ENCODE data around the gene WDR31.

WDR31 gene

GRCh38 chr9:113363336-113363735 lies 23.3 kb upstream of the WDR31 start:
- no peak overlapping the region for H3K4me3 ChIP-seq (ENCODE audit: low read depth, low read length)
- no peak for TF ChIP-seq CTCF (IDR thresholded peaks at IDR 0.05; ENCODE audit: control insufficient read depth, extremely low read depth, insufficient read depth)
- no peak for DNase-seq (ENCODE audit: low read depth)

GRCh38 chr9:113361304-113362018 lies 21.4 kb upstream of the WDR31 start:
- TF ChIP-seq CTCF (IDR thresholded peaks at IDR 0.05; ENCODE audit: control insufficient read depth, extremely low read depth, insufficient read depth): no peak
- DNase-seq (ENCODE audit: low read depth): no peak
- H3K4me3 ChIP-seq (ENCODE audit: low read depth, low read length): no peak overlapping the region

- no peak for DNase-seq (ENCODE audit: low read depth)
- no peak for TF ChIP-seq CTCF (IDR thresholded peaks at IDR 0.05; ENCODE audit: control insufficient read depth, extremely low read depth, insufficient read depth)
- H3K4me3 ChIP-seq (ENCODE audit: low read depth, low read length): no peak overlapping the region
Measured at GRCh38 chr9:113360242-113360842, 20.3 kb upstream of the WDR31 start.

- TF ChIP-seq CTCF (IDR thresholded peaks at IDR 0.05; ENCODE audit: control insufficient read depth, extremely low read depth, insufficient read depth): no peak
- no peak overlapping the region for H3K4me3 ChIP-seq (ENCODE audit: low read depth, low read length)
- DNase-seq (ENCODE audit: low read depth): no peak
Measured at GRCh38 chr9:113359385-113359784, 19.3 kb upstream of the WDR31 start.

GRCh38 chr9:113356686-113357292 lies 16.7 kb upstream of the WDR31 start:
- no peak overlapping the region for H3K4me3 ChIP-seq (ENCODE audit: low read depth, low read length)
- no peak for DNase-seq (ENCODE audit: low read depth)
- no peak for TF ChIP-seq CTCF (IDR thresholded peaks at IDR 0.05; ENCODE audit: control insufficient read depth, extremely low read depth, insufficient read depth)

GRCh38 chr9:113355040-113355596 lies 15.0 kb upstream of the WDR31 start:
- no peak for TF ChIP-seq CTCF (IDR thresholded peaks at IDR 0.05; ENCODE audit: control insufficient read depth, extremely low read depth, insufficient read depth)
- DNase-seq (ENCODE audit: low read depth): no peak
- no peak overlapping the region for H3K4me3 ChIP-seq (ENCODE audit: low read depth, low read length)
